Right ventricle myocardium superior (tissue), 1 donor: ENCODE results near the gene SOCS6. TPM values are rescaled to one million over a fixed set of nuclear protein-coding genes. Genes with fewer than 3 reads are reported as not detected.
"Not testable (repeated sequence)": the region's sequence is repeated elsewhere in the genome, so short reads cannot be mapped to it uniquely, and the experiment has no call there.

ENCODE experiments used
- ATAC-seq: fragments of 200-7000 bp; cut with Tn5 transposase; one replicate; pipeline ENCODE4 v1.9.1; 2020; ENCODE audit warnings: mild to moderate bottlenecking; ENCODE audit not compliant: poor library complexity
- DNase-seq: peaks from one replicate; pipeline ENCODE4 v3.0.0-alpha.2; 2020
- intact Hi-C: fragments of 100-400 bp; cut with DNase I; formaldehyde crosslinking; loops from one replicate; pipeline ENCODE4 v1.11.2; 2022
- long read RNA-seq: library from polyadenylated mRNA; unstranded; transcript quantifications from one replicate; pipeline ENCODE4 v2.0.0, GENCODE V29; 2021
- total RNA-seq: library from RNA; stranded (reverse); fragmentation: NEBNext Ultra II Directional; extraction: Animal tissue kit (Norgen Biotek cat#: 25700); gene quantifications from one replicate; pipeline ENCODE4 v1.2.1, GENCODE V29; 2021
- donor health status: DM: no; HTN: yes; CAD: no; lungs with severe emphysema.

SOCS6 gene
- total RNA-seq = 22.4 TPM
- long read RNA-seq, full-length matches to known transcripts = 14 of 24 reads
- long read RNA-seq, partial matches to known transcripts = 0 of 24 reads
- long read RNA-seq, other reads (novel, unspliced or antisense) = 10 of 24 reads

DNA sequence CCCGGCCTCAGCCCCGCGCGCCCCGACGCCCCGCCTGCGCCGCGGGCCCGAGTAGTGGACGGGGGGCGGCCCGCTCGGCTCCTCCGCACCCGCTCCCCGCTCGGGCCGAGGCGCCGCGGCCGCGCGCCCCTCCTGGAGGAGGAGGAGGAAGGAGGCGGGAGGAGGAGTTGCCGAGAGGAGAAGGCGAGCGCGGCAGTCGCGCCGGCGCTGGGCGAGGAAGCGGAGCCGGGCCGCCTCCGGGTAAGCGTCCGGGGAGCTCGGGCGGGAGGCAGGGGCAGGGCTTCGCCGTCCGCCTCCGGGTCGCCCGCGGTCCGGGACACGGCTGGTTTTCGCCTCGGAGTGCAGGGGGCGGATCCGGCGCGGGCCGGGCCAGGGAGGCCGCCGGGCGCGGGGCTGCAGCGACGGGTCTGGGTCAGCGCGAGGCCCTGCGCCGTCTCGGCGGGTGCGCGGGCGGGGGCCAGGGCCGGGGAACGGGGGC, at the start of gene SOCS6:
Gene SOCS6 (plus strand): TSS at position 195 of the 478 bp plus-strand sequence. CDS start 35,624 bp downstream, outside the sequence.
- DNase-seq (peak; percentile 80), ATAC-seq (peak; percentile 64)
- intact Hi-C loops = loop anchor here (5.0 kb wide), 1 partner anchor 82 kb away; the partner anchor contains the start of gene RTTN

DNA sequence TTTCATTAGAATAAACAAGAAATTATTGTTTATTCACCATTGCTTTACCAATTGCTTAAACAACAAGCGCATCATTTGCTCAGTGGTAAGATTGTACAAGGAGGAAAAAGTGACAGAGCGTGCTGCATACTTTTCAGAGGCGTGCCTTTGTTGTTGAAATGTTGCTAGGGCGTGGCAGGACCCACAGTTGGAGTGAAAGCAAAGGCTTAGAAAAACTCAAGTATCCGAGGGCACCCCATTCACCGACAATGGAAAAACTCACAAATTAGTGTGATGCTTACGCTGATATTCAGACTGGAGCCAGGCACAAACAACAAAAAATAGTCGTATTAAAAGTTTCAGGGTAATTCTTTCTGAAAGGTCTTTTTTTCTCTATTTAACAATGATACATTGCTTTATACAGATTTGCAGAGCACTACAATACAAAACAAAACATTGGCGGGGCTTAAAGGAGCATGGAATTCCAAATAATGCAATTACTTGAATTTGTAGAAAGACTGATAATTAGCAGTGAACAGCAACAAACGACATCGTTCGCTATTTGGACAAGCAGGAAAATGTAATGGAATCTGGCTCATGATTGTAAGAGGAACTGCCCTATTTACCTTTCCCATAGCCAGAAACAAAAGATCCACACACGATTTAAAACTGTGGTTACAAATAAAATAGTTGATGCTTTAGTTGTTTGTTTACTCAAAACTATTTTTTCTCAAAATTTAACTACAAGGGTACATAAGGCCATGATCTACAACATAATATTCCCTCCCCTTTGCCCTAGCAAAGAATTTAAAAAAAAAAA, 45.5 kb upstream of the SOCS6 start:
- ATAC-seq (no peak), DNase-seq (no peak)
- intact Hi-C loops = no loop called here

DNA sequence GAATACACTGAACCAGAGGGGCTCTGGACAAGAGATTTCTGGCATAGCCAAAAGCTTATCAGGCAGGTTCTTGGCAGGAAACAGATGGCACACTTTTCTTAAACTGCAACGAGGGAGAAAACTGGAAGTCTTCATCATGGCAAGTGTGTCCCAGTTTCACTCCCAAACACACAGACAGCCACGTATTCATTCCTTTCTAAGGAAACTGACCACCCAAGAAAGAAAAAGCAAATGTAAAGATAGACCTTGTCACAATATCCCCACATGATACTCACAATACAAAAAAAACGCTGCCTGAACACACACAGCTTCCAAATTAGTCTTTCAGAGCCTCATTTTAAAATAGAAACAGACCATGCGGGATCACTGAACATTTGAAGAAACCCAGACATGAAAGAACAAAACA, 42.8 kb upstream of the SOCS6 start:
- intact Hi-C loops = no loop called here
- ATAC-seq (peak; percentile 70), DNase-seq (no peak)

DNA sequence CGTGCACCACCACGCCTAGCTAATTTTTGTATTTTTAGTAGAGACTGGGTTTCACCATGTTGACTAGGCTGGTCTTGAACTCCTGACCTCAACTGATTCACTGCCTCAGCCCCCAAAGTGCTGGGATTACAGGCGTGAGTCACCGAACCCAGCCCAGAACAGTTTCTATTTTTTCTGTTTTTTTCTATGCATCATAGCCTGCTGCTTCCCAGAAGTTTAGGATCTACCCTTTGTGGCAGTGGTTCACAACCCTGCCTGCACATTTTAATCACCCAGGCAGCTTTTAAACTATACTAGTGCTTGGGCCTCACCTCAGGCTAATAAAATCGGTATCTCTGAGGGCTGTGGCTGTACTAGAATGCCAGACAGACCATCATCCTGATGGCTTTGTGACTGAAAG, 39.7 kb upstream of the SOCS6 start:
- no peak for DNase-seq
- intact Hi-C loops = no loop called here
- ATAC-seq = no peak

GRCh38 chr18:70249861-70250260, 39.0 kb upstream of the SOCS6 start:
- intact Hi-C loops, DNase-seq, ATAC-seq: not testable (repeated sequence)

DNA sequence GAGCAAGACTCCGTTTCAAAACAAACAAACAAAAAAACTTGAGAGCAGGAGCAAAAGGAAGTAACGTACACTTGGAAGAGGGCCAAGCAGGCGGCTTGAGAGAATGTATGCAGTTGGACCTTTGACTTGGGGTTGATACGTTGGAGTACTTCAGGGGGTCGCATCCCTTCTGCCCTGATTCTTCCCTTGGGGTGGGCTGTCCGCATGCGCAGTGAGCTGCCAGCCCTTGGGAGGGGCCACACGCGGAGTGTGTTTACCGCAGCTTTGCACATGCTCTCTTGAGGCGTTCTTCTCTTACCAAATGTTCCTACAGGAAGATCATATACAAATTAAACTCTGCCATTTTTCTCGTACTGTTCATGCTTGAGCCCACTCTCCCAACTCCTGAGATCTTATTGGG, 38.1 kb upstream of the SOCS6 start:
- ATAC-seq (no peak), DNase-seq (no peak)
- intact Hi-C loops = no loop called here

GRCh38 chr18:70256184-70256583, 32.7 kb upstream of the SOCS6 start:
- ATAC-seq (no peak), DNase-seq (no peak)
- intact Hi-C loops = no loop called here

GRCh38 chr18:70256994-70257393, 31.9 kb upstream of the SOCS6 start:
- DNase-seq (no peak), ATAC-seq (no peak)
- intact Hi-C loops = no loop called here

GRCh38 chr18:70258243-70258642, 30.6 kb upstream of the SOCS6 start:
- DNase-seq (no peak), ATAC-seq (no peak)
- intact Hi-C loops = no loop called here

- intact Hi-C loops = no loop called here
- DNase-seq (no peak), ATAC-seq (no peak)
Measured at GRCh38 chr18:70260683-70261082, 28.2 kb upstream of the SOCS6 start.

GRCh38 chr18:70261141-70261788, 27.6 kb upstream of the SOCS6 start:
- intact Hi-C loops = no loop called here
- ATAC-seq (no peak), DNase-seq (no peak)

GRCh38 chr18:70263336-70263735, 25.5 kb upstream of the SOCS6 start:
- DNase-seq = no peak
- intact Hi-C loops = no loop called here
- ATAC-seq = no peak

DNA sequence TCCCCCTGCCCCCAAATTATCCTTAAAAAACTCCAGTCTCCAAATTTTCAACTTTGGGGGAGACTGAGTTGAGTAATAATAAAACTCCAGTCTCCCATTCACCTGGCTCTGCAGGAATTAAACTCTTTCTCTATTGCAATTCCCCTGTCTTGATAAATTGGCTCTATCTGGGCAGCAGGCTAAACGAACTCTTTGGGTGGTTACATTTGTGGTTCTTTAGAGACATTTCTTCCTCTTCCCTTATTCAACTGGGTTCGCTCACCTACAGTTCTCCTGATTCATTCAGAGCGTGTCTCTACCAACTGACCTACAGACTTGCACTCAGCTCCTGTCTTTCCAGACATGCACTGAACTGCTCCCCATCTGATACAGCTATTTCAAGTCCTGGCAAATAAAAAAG, 17.1 kb upstream of the SOCS6 start:
- intact Hi-C loops = loop anchor here (10.0 kb wide), 1 partner anchor 1797 kb away; no protein-coding TSS in a partner anchor
- DNase-seq = no peak
- ATAC-seq = no peak

GRCh38 chr18:70273021-70273420, 15.8 kb upstream of the SOCS6 start:
- ATAC-seq = peak; percentile 81
- DNase-seq = no peak
- intact Hi-C loops = loop anchor here (10.0 kb wide), 1 partner anchor 1798 kb away; no protein-coding TSS in a partner anchor

DNA sequence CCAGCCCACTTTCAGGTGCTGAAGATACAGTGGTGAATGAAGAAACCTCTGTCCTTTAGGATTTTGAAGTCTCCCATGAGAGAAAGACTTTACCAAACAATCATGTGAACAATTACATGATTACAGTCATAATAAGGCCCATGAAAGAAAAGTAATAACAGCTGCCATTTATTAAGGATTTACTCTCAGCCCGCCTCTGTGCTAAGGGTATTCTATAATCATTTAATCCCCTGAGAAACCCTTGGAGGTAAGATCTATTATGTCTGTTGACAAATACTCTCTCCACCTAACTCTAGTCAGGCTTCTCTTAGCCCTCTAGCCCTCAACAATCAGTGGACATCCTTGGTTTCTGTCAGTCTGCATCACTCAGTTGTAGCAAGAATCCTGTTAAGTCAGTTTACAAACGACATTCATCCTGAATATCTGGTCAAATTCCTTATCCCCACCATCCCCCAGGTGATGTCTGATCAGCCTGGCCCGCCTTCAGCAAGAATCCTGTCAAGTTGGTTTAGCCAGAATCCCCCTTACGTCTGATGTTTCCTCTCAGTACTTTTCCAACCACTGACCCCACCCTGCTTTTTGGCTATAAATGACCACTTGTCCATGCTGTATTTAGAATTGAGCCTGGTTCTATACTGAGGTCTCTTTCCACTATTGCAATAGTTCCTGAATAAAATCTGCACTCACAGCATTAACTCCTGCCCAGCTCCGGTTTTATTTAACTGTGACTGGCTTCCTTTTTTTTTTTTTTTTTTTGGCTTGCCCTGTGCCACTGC, 12.2 kb upstream of the SOCS6 start:
- intact Hi-C loops = loop anchor here (10.0 kb wide), 1 partner anchor 1802 kb away; no protein-coding TSS in a partner anchor
- DNase-seq = no peak
- ATAC-seq = no peak

DNA sequence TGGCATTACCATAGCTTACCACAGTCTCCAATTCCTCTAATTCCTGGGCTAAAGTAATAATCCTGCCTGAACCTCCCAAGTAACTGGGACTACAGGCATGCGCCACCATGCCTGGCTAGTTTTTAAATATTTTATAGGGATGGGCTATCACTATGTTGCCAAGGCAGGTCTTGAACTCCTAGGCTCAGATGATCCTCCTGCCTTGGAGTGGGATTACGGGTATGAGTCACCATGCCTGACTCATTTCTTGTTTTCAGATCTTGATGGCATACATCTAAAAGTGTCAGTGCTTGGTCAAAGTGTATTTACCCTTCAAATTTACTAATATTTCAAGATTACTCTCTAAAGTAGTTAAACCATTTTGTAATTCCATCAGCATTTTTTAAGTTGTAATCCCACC, 9.4 kb upstream of the SOCS6 start:
- ATAC-seq (no peak), DNase-seq (no peak)
- intact Hi-C loops = loop anchor here (10.0 kb wide), 1 partner anchor 1805 kb away; no protein-coding TSS in a partner anchor

- intact Hi-C loops = no loop called here
- ATAC-seq = peak; percentile 84
- DNase-seq = no peak
Measured at GRCh38 chr18:70280007-70280925, 8.6 kb upstream of the SOCS6 start.
